ENCODE data around the gene TPI1.
"Not testable (repeated sequence)": the region's sequence is repeated elsewhere in the genome, so short reads cannot be mapped to it uniquely, and the experiment has no call there.

TPI1 gene

DNA sequence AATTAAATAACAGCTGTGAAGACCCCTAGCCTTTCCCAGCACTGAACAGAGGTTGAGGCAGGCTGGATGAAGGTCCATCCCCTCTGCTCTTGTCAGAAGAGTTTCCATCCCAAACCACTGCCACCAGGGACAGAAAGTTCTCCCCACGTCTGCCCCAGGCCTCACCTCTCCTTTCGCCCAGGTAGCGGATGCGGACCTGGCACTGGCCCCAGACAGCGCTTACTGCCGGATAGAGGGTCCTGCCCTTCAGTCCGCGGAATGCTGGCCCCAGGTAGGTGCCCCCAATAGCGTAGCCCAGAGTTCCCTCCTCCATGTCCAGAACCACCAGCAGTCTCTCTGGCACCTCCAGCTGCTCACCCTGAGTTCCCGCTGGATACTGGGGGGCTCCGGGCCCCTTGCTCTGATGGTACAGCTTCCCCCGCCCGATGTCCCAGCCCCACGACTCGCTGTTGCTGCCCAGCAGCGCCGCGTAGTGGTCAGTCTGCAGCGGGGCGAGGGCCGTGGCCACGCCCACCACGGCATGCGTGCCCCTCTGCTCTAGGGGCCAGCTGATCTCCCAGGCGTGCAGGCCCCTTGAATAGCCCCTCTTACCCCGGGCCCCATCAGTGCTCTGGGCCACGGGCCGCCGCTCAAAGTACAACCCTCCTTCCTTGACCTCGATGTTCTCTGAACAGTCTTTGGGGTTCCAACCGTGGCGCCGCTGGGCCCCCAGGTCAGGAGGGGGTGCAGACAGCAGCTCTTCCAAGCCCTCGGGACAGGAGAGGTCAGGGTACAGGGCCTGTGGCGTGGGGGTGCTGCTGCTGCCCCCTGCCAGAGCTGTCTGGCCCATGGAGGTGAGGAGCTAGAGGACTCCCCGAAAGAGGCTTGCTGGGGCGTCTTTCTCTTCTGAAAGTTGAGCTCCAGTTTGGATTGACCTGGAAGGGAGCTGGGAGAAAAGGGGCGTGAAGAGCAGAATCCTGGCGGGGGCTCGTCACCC is 5.0 kb downstream of the TPI1 start:
- no peak for TF ChIP-seq TOX (CRISPR knock-in tag; IDR thresholded peaks at IDR 0.05; ENCODE audit: borderline replicate concordance)
- peak; percentile 69 for ATAC-seq

- TF ChIP-seq CREB5 (CRISPR knock-in tag; IDR thresholded peaks at IDR 0.05; ENCODE audit: low read depth) (no peak), CSRNP3 (CRISPR knock-in tag; IDR thresholded peaks at IDR 0.05) (no peak), PPARA (CRISPR knock-in tag; IDR thresholded peaks at IDR 0.05; ENCODE audit: borderline replicate concordance) (no peak), ESRRG (CRISPR knock-in tag; IDR thresholded peaks at IDR 0.05) (no peak), CSDC2 (CRISPR knock-in tag; IDR thresholded peaks at IDR 0.05) (no peak), GLIS3 (CRISPR knock-in tag; IDR thresholded peaks at IDR 0.05) (no peak), ZNF70 (CRISPR knock-in tag; IDR thresholded peaks at IDR 0.05) (no peak), ISL1 (CRISPR knock-in tag; IDR thresholded peaks at IDR 0.05) (no peak), OSR1 (CRISPR knock-in tag; IDR thresholded peaks at IDR 0.05) (no peak), RARB (CRISPR knock-in tag; IDR thresholded peaks at IDR 0.05) (no peak), TOX (CRISPR knock-in tag; IDR thresholded peaks at IDR 0.05; ENCODE audit: borderline replicate concordance) (no peak), BACH2 (CRISPR knock-in tag; IDR thresholded peaks at IDR 0.05; ENCODE audit: borderline replicate concordance) (no peak), ZNF8 (CRISPR knock-in tag; IDR thresholded peaks at IDR 0.05) (no peak), ZFP30 (CRISPR knock-in tag; IDR thresholded peaks at IDR 0.05) (no peak), ZNF565 (CRISPR knock-in tag; conservative IDR thresholded peaks at IDR 0.05; ENCODE audit: low read depth) (no peak), SNAI2 (CRISPR knock-in tag; IDR thresholded peaks at IDR 0.05) (no peak)
- TF ChIP-seq, protein P1, sequence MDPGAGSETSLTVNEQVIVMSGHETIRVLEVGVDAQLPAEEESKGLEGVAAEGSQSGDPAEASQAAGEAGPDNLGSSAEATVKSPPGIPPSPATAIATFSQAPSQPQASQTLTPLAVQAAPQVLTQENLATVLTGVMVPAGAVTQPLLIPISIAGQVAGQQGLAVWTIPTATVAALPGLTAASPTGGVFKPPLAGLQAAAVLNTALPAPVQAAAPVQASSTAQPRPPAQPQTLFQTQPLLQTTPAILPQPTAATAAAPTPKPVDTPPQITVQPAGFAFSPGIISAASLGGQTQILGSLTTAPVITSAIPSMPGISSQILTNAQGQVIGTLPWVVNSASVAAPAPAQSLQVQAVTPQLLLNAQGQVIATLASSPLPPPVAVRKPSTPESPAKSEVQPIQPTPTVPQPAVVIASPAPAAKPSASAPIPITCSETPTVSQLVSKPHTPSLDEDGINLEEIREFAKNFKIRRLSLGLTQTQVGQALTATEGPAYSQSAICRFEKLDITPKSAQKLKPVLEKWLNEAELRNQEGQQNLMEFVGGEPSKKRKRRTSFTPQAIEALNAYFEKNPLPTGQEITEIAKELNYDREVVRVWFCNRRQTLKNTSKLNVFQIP (CRISPR knock-in tag; IDR thresholded peaks at IDR 0.05; ENCODE audit: borderline replicate concordance, low read depth), result no peak
- TF ChIP-seq, protein P2, sequence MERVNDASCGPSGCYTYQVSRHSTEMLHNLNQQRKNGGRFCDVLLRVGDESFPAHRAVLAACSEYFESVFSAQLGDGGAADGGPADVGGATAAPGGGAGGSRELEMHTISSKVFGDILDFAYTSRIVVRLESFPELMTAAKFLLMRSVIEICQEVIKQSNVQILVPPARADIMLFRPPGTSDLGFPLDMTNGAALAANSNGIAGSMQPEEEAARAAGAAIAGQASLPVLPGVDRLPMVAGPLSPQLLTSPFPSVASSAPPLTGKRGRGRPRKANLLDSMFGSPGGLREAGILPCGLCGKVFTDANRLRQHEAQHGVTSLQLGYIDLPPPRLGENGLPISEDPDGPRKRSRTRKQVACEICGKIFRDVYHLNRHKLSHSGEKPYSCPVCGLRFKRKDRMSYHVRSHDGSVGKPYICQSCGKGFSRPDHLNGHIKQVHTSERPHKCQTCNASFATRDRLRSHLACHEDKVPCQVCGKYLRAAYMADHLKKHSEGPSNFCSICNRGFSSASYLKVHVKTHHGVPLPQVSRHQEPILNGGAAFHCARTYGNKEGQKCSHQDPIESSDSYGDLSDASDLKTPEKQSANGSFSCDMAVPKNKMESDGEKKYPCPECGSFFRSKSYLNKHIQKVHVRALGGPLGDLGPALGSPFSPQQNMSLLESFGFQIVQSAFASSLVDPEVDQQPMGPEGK (CRISPR knock-in tag; IDR thresholded peaks at IDR 0.05; ENCODE audit: borderline replicate concordance), result no peak
- peak; percentile 86 for ATAC-seq
These were observed 6.0 kb downstream of the TPI1 start, which contains the start of gene SPSB2 for GRCh38 chr12:6873094-6874014. TSS of gene SPSB2 (minus strand) at chr12:6873303. CDS start at chr12:6872901, 402 bp downstream.

GRCh38 chr12:6874015-6874368 is 6.7 kb downstream of the TPI1 start:
- ATAC-seq, result not testable (repeated sequence)

DNA sequence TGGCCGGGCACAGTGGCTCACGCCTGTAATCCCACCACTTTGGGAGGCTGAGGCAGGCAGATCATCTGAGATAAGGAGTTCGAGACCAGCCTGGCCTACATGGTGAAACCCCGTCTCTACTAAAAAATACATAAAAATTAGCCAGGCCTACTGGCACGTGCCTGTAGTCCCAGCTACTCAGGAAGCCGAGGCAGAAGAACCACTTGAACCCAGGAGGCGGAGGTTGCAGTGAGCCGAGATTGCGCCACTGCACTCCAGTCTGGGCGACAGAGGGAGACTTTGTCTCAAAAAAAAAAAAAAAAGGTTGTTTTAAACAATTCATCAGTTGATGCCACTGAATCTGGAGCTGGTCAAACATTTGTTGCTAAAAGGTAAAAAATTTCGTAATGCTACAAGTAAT is 12.5 kb downstream of the TPI1 start:
- not testable (repeated sequence) for ATAC-seq

GRCh38 chr12:6883252-6883651 is 15.9 kb downstream of the TPI1 start:
- ATAC-seq, result no peak
- TF ChIP-seq CSDC2 (CRISPR knock-in tag; IDR thresholded peaks at IDR 0.05), result no peak
- TF ChIP-seq TCF4 (CRISPR knock-in tag; IDR thresholded peaks at IDR 0.05; ENCODE audit: borderline replicate concordance), result no peak
- TF ChIP-seq PPARA (CRISPR knock-in tag; IDR thresholded peaks at IDR 0.05; ENCODE audit: borderline replicate concordance), result no peak
- TF ChIP-seq, protein P2 (CRISPR knock-in tag; IDR thresholded peaks at IDR 0.05; ENCODE audit: borderline replicate concordance), result no peak
- TF ChIP-seq ESRRG (CRISPR knock-in tag; IDR thresholded peaks at IDR 0.05), result no peak
- no peak for TF ChIP-seq RARB (CRISPR knock-in tag; IDR thresholded peaks at IDR 0.05)
- no peak for TF ChIP-seq ISL1 (CRISPR knock-in tag; IDR thresholded peaks at IDR 0.05)
- no peak for TF ChIP-seq TOX (CRISPR knock-in tag; IDR thresholded peaks at IDR 0.05; ENCODE audit: borderline replicate concordance)
- TF ChIP-seq, protein P3, sequence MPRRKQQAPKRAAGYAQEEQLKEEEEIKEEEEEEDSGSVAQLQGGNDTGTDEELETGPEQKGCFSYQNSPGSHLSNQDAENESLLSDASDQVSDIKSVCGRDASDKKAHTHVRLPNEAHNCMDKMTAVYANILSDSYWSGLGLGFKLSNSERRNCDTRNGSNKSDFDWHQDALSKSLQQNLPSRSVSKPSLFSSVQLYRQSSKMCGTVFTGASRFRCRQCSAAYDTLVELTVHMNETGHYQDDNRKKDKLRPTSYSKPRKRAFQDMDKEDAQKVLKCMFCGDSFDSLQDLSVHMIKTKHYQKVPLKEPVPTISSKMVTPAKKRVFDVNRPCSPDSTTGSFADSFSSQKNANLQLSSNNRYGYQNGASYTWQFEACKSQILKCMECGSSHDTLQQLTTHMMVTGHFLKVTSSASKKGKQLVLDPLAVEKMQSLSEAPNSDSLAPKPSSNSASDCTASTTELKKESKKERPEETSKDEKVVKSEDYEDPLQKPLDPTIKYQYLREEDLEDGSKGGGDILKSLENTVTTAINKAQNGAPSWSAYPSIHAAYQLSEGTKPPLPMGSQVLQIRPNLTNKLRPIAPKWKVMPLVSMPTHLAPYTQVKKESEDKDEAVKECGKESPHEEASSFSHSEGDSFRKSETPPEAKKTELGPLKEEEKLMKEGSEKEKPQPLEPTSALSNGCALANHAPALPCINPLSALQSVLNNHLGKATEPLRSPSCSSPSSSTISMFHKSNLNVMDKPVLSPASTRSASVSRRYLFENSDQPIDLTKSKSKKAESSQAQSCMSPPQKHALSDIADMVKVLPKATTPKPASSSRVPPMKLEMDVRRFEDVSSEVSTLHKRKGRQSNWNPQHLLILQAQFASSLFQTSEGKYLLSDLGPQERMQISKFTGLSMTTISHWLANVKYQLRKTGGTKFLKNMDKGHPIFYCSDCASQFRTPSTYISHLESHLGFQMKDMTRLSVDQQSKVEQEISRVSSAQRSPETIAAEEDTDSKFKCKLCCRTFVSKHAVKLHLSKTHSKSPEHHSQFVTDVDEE (CRISPR knock-in tag; IDR thresholded peaks at IDR 0.05), result no peak

Data from SK-N-SH treated with all-trans-retinoic acid at 6 μM for 48 hours (cell line).